Thyroid gland (tissue), 4 donors: ENCODE measurements around the gene C16orf82. TPM values are rescaled to one million over a fixed set of nuclear protein-coding genes. Genes with fewer than 3 reads are reported as not detected.
A peak's percentile ranks its signal among the peaks of the same experiment; 100 is the strongest.
"Not testable (repeated sequence)": the region's sequence is repeated elsewhere in the genome, so short reads cannot be mapped to it uniquely, and the experiment has no call there.

Experiments
- DNase-seq, 2 donors: peaks; one replicate each; pipeline ENCODE4 v3.0.0-alpha.2; 2019
- H3K27ac ChIP-seq, 3 donors: fragments of 200-600 bp; sonication (generic); 1 replicate in 2 of 3; 2 replicates in 1 of 3; pipeline ENCODE4 v1.5.1; 2016 to 2019; ENCODE audit warnings: mild to moderate bottlenecking in 1 of 3, moderate library complexity in 1 of 3
- H3K27me3 ChIP-seq: fragments of 200-600 bp; sonication (generic); one replicate; pipeline ENCODE4 v1.5.1; 2019
- H3K36me3 ChIP-seq, 2 donors: fragments of 200-600 bp; sonication (generic); one replicate each; pipeline ENCODE4 v1.5.1; 2016 to 2019
- H3K4me1 ChIP-seq, 2 donors: fragments of 200-600 bp; sonication (generic); one replicate each; pipeline ENCODE4 v1.5.1; 2017 to 2019
- H3K4me3 ChIP-seq, 3 donors: fragments of 200-600 bp; sonication (generic); replicated peaks in 1 of 3; 1 replicate in 2 of 3; 2 replicates in 1 of 3; pipeline ENCODE4 v1.5.1; 2016; ENCODE audit warnings: mild to moderate bottlenecking in 1 of 3
- H3K9me3 ChIP-seq: fragments of 200-600 bp; sonication (generic); one replicate; pipeline ENCODE4 v1.5.1; 2017
- POLR2A ChIP-seq, 2 donors: fragments of 450-650 bp; IDR thresholded peaks; one replicate each; pipeline ENCODE4 v1.6.1; 2017; ENCODE audit warnings: antibody characterized with exemption in 2 of 2, mild to moderate bottlenecking in 2 of 2, moderate library complexity in 1 of 2
- WGBS, 2 donors: methylation state at CpG; one replicate each; pipeline ENCODE4 v1.1.5; 2017; 5-methylcytosine and 5-hydroxymethylcytosine counted together
- intact Hi-C: fragments of 100-400 bp; cut with DNase I; formaldehyde crosslinking; loops from one replicate; pipeline ENCODE4 v1.15.1; 2023
- total RNA-seq, 4 donors: library from RNA; depleted of rRNA; stranded (reverse); fragments of >200 nt; gene quantifications; one replicate each; pipeline ENCODE4 v1.2.3, GENCODE V29; 2016
- TF ChIP-seq, protein P1 (sequence below), 6 experiments: fragments of 200-600 bp in 3 of 6; fragments of 450-650 bp in 3 of 6; sonication (generic) in 3 of 6; IDR thresholded peaks; one replicate each; pipeline ENCODE4 v1.5.1; 2016 to 2019; ENCODE audit warnings: antibody characterized with exemption in 6 of 6, mild to moderate bottlenecking in 2 of 6, inconsistent platforms in 1 of 6, moderate library complexity in 1 of 6

C16orf82 gene
- total RNA-seq, 4 donors from 2014 or later = 0.11 to 1.3 TPM; not detected in 2

DNA sequence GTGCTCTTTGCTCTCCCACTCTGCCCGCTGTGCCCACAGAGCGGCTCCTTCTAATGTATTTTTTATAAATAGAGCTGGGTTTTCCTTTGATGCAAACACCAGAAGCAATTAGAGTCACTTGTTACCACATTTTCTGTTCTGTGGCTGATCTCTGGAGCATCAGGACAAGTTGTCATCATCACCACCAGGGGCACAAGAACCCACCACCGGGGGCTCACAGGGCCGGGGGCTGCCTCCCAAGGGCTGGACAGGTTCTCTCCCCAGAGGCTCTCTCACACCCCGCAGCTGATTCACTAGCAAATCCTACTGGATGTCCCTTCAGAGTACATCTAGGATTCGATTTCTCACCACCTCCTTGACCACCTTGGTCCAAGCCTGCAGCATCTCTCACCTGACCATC lies 18.5 kb downstream of the C16orf82 start:
- DNase-seq = no peak
- 60 to 62% methylated on average over 6 of the region's 6 CpGs for WGBS, 2 donors
- H3K9me3 ChIP-seq = no peaks in the 10 kb centered on the region
- no peaks in the 10 kb centered on the region for H3K27me3 ChIP-seq
- intact Hi-C loops = no loop called here
- no peak for TF ChIP-seq POLR2A (IDR thresholded peaks at IDR 0.05)
- TF ChIP-seq, protein P1, sequence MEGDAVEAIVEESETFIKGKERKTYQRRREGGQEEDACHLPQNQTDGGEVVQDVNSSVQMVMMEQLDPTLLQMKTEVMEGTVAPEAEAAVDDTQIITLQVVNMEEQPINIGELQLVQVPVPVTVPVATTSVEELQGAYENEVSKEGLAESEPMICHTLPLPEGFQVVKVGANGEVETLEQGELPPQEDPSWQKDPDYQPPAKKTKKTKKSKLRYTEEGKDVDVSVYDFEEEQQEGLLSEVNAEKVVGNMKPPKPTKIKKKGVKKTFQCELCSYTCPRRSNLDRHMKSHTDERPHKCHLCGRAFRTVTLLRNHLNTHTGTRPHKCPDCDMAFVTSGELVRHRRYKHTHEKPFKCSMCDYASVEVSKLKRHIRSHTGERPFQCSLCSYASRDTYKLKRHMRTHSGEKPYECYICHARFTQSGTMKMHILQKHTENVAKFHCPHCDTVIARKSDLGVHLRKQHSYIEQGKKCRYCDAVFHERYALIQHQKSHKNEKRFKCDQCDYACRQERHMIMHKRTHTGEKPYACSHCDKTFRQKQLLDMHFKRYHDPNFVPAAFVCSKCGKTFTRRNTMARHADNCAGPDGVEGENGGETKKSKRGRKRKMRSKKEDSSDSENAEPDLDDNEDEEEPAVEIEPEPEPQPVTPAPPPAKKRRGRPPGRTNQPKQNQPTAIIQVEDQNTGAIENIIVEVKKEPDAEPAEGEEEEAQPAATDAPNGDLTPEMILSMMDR (IDR thresholded peaks at IDR 0.05) = no peak
- no peaks in the 10 kb centered on the region for H3K4me1 ChIP-seq
- no peak overlapping the region for H3K27ac ChIP-seq
- H3K4me3 ChIP-seq = no peak overlapping the region
- no peaks in the 10 kb centered on the region for H3K36me3 ChIP-seq

DNA sequence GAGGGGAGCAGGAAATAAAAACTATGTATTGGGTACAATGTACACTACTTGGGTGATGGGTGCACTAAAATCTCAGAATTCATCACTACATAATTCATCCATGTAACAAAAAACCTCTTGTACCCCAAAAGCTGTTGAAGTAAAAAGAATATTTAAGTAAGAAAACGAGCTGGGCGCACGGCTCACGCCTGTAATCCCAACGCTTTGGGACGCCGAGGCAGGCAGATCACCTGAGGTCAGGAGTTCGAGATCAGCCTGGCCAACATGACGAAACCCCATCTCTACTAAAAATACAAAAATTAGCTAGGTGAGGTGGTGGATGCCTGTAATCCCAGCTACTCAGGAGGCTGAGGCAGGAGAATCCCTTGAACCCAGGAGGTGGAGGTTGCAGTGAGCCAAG lies 19.3 kb downstream of the C16orf82 start:
- H3K4me3 ChIP-seq, DNase-seq, H3K9me3 ChIP-seq, H3K4me1 ChIP-seq, H3K27me3 ChIP-seq, H3K27ac ChIP-seq, H3K36me3 ChIP-seq, intact Hi-C loops: not testable (repeated sequence)
- 84 to 94% methylated on average over 9 of the region's 9 CpGs for WGBS, 2 donors

DNA sequence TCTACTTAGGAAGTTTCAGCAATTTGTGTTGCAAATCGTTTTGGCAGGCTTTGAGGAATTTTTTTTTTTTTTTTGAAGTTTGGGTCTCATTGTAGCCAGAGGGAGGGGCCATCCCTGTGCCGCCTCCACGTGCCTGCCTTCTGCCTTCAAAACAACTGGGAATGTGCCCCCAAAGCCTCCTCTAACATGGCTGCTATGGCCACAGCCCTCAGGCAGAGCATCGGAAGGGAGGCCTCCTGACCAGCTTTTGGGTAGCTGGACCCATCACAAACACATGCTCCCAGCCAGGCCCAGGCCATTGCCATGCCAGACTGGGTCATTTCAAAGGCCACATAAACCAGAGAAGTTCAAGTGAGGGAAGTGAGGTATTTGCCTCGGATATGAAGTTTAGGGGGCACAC lies 21.5 kb downstream of the C16orf82 start:
- no peaks in the 10 kb centered on the region for H3K27me3 ChIP-seq
- TF ChIP-seq POLR2A (IDR thresholded peaks at IDR 0.05) = no peak
- TF ChIP-seq, protein P1 (IDR thresholded peaks at IDR 0.05) = no peak
- no peak overlapping the region for H3K4me3 ChIP-seq
- H3K4me1 ChIP-seq = no peaks in the 10 kb centered on the region
- H3K36me3 ChIP-seq = no peaks in the 10 kb centered on the region
- WGBS, 2 donors = 46 to 58% methylated on average over 5 of the region's 5 CpGs
- no peak for DNase-seq
- no peaks in the 10 kb centered on the region for H3K9me3 ChIP-seq
- no peak overlapping the region for H3K27ac ChIP-seq
- intact Hi-C loops = no loop called here

DNA sequence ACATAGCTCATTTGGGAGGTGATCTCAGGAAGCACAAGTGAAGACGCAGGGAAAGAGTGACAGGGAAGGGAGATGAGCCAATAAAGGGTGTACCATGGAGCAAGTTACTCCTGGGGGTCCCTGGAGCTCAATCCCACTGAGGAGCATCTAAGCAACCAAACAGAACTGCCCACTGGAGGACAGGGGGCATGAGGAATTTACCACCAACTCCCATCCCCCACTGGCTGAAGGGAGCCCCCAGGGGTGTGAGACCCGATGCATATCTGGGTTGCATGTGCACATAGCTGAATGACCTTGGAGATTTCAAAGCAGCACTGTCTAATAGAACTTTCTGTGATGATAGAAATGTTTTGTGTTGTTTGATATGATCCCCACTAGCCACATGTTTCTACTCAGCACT lies 29.6 kb downstream of the C16orf82 start:
- no peak overlapping the region for H3K27ac ChIP-seq
- DNase-seq = no peak
- H3K4me3 ChIP-seq = no peak overlapping the region
- no peaks in the 10 kb centered on the region for H3K9me3 ChIP-seq
- TF ChIP-seq, protein P1 (IDR thresholded peaks at IDR 0.05) = no peak
- no peak for TF ChIP-seq POLR2A (IDR thresholded peaks at IDR 0.05)
- H3K36me3 ChIP-seq = no peaks in the 10 kb centered on the region
- peaks cover 0 to 3% of the 10 kb centered on the region in 2 donors for H3K4me1 ChIP-seq
- WGBS, 2 donors = 69 to 94% methylated on average over 2 of the region's 2 CpGs
- no peaks in the 10 kb centered on the region for H3K27me3 ChIP-seq
- intact Hi-C loops = no loop called here

DNA sequence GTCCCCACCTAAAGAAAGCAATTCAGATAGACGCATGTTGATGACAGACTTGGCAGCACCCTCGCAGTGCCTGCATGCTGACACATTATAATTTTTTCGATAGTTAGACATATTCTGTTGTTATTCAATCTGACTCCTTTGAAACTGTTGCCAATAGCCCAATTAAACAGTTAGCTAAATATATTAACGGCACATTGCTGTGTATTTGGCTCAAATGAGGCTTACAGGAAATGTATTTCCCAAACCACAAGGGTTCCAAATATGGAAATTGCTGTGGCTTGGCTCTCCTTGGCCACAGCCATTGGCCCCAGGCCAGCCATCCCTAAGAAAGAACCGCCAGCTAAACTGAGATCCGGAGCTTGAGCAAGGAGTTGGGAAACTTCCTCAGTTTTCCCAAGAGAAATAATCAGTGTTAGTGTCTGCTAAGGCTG lies 31.1 kb downstream of the C16orf82 start:
- no peak overlapping the region for H3K27ac ChIP-seq
- WGBS, 2 donors = 51 to 55% methylated on average over 6 of the region's 6 CpGs
- intact Hi-C loops = no loop called here
- H3K4me1 ChIP-seq = peaks cover 0 to 3% of the 10 kb centered on the region in 2 donors
- no peaks in the 10 kb centered on the region for H3K36me3 ChIP-seq
- TF ChIP-seq, protein P1 (IDR thresholded peaks at IDR 0.05) = no peak
- TF ChIP-seq POLR2A (IDR thresholded peaks at IDR 0.05) = no peak
- DNase-seq = peak; percentile 13 to 22
- no peaks in the 10 kb centered on the region for H3K9me3 ChIP-seq
- no peak overlapping the region for H3K4me3 ChIP-seq
- H3K27me3 ChIP-seq = no peaks in the 10 kb centered on the region
